LNCAP (cell line): Measurements from ENCODE around the gene LRRC47.

Source experiments
- TF ChIP-seq, protein P1 (sequence below): fragments of 450-650 bp; IDR thresholded peaks from 2 replicates; pipeline ENCODE4 v1.5.1; 2017; ENCODE audit warnings: mild to moderate bottlenecking

LRRC47 gene

DNA sequence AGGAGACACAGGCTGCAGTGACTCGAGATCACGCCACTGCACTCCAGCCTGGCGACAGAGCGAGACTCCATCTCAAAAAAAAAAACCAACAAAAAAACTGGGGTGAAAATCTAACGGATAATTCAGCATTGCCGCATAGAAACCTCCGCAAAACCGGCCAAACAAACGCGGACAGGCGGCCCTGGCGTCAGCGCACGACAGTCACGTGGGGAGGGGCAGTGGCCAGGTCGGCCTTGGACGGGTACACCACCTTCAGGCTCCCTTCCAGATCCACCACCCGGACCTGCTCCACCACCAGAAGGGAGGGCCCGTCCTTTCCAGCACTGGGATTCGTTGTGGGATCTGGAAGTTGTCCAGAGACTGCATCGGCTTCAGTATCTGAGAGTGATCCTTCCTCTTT lies 15.4 kb downstream of the LRRC47 start:
- TF ChIP-seq, protein P1, sequence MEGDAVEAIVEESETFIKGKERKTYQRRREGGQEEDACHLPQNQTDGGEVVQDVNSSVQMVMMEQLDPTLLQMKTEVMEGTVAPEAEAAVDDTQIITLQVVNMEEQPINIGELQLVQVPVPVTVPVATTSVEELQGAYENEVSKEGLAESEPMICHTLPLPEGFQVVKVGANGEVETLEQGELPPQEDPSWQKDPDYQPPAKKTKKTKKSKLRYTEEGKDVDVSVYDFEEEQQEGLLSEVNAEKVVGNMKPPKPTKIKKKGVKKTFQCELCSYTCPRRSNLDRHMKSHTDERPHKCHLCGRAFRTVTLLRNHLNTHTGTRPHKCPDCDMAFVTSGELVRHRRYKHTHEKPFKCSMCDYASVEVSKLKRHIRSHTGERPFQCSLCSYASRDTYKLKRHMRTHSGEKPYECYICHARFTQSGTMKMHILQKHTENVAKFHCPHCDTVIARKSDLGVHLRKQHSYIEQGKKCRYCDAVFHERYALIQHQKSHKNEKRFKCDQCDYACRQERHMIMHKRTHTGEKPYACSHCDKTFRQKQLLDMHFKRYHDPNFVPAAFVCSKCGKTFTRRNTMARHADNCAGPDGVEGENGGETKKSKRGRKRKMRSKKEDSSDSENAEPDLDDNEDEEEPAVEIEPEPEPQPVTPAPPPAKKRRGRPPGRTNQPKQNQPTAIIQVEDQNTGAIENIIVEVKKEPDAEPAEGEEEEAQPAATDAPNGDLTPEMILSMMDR = no peak

DNA sequence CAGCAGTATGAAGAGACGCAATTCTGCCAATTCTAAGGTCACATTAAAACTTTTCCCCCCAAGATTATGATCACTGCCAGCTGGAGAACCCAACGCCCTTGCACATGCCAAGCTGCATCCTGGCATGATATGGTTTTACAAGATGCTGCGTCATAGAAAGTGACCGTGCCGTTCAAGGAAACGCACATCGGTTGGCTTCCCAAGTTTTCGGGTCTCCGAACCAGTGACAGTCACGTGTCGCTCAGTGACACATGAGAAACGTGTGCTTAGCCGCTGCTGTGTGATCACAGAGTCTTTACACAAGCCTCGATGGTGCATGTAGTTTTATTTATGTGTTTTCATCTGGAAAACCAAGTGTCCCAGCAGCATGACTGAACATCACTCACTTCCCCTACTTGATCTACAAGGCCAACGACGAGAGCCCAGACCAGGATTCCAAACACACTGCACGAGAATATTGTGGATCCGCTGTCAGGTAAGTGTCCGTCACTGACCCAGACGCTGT lies 16.3 kb downstream of the LRRC47 start:
- TF ChIP-seq, protein P1 = no peak

DNA sequence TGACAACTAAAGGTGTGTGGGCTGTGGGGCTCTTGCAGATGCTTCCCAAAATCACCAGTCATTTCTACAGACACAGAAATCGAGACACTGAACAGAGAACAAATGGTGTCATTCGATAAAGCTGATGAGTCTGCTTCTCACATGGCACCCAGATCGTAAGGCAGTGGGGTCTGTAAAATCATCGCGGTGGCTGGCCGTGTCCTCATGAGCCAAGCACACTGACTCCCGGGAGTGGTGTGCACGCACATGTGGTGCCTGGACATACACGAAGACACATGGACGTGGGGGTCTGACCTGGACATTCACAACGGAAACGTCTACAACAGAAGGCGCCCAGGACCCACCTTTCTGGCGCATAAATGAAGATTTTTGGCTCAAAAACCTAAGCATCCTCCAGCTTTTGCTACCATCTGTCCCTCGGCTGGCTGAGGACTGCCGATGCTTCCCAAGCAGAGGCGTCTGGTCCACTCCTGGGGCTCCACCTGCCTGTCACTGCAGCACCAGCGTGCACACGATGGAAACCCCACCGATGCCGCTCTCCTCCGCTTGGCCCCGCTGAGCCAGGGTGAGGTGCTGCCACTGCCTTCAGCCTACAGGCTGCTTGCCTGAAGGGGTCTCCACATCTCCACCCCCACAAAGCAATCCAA lies 16.9 kb downstream of the LRRC47 start:
- TF ChIP-seq, protein P1 = no peak

DNA sequence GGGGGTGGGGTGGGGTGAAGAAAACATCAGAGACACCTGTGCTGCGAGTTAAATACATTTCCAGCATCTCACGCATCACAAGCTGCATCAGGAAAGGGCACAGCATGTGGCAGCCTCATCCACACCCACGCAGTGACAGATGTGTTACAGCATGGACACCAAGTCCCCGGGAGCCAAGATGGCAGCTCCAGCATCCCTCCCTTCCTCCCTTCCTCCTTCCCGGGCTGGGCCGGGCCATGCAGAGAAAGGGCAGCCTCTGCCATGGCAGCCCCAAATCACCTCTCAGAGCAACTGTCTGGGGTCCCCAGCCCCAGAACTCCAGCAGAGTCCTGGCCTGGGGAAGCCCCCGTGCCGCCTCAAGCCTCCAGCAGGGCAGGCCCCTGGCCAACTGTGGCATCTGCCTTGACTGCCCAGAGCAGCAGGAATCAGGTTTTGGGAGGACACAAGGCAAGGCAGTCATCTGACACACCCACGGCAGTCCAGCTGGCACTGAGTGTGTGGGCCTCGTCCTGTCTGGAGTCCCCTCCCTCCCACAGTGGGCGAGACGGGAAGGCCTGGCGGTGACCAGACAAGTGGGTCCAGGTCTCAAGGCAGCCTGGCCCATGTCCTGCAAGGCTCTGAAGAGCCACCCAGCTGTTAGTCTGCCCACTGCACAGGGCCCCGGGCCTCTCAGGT lies 17.6 kb downstream of the LRRC47 start:
- TF ChIP-seq, protein P1 = no peak

DNA sequence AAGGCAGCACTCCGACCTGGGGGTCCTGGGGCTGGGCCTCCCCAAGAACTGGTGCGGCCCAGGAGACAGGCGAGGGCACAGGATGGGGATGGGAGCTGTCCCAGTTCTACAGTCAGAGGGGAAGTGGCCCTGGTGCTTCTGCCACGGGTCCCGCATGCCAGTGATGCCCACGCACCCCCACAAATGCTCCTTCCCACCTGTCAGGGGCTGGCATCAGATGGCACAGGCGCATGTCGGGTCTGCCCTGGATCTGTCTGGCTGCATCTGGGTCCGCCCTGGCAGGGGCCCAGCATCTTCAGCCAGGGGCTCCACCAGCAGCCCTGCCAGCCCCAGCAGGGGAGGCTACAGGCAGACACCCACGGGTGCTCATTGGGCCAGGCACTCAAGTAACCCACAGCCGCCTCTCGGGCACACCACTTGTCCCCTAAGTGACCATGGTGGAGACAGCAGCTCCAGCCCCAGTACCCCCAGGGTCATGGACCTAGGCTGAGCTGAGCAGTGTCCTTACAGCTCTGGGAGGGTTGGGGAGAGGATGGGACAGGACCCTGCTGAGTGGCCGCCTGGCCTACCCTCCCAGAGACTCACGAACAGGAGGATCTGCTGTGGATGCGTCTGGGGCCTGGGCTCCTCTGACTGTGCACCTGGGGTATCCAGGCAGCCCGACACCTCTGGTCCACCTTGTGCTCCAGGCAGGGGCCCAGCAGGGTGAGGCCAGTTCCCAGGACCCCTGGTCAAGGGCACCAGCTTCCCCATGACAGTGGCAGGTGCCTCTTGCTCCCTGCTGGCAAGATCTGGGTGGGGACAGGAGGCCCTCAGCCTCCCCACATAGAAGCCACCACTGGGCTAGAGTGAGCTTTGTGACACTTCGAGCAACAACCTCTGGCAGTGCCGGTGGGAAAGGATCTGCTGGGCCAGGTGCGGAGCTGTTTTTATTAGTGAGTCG lies 18.4 kb downstream of the LRRC47 start:
- TF ChIP-seq, protein P1 = no peak

DNA sequence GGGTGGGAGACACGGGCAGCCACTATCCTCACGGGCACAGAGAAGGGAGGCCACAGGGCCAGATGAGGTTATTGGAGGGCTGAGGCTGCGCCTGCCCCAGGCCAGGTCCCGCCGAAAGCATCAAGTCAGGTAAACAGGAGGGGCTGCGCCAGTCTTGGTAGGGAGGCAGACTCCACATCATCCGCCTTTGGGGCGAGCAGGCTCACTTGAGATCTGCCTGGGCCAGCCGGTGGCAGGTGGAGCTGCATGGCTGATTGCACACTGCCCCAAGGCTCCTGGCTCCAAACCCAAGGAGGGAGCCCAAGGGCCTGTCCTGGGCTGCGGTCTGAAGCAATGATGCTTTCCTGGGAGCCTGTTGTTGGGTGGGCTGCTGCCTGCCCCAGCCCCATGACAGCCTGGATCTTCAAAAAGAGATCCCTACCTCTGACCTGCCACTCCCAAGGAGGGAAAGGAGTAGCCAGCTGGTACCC lies 19.2 kb downstream of the LRRC47 start:
- TF ChIP-seq, protein P1 = no peak

DNA sequence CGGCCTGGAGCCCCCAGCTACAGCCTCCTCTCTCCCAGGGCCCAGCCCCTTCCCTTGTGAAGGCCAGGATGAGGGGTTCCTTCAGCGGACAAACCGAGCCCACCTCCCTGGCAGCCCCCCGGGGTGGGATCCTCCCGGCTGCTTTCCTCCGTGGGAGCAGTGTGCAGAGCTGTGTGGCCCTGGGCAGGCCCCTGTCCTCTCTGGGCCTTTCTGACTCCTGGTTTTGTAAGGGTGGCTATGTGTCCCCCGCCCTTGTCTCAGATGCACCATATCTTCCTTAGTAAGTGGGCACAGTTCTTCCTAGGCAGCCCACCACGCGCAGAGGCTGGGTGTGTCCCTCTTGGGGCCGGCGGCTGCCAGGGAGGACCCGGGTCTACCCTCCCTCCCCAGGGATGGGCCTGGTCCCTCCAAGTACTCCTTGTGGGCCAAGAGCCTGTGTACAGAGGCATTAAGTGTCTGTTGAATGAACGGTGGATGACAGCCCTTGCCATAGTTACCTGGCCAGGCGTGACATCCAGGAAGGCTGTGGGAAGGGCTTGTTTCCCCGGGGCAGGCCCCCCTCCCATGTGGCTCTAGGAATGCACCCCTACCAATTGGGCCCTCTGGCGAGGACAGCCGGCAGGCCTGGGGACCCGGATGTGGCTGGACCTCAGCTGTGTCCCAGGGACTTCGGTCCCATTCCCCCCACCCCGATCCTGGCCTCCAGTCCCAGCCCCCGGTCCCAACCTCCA lies 19.9 kb downstream of the LRRC47 start:
- TF ChIP-seq, protein P1 = no peak
